Measurements from ENCODE around the gene COL2A1. TPM values are rescaled to one million over a fixed set of nuclear protein-coding genes. Genes with fewer than 3 reads are reported as not detected.

COL2A1 gene
- total and polyA plus RNA-seq, 8 donors: 2.2 to 14.5 (median 6.8) TPM; not detected in 2

- 77 to 88% (median 82%) methylated on average over 8 of the region's 8 CpGs for WGBS, 5 donors
- DNase-seq: no peak
- Histone ChIP-seq H3K27ac (no peak overlapping the region), H3K4me3 (no peak overlapping the region), H3K36me3 (no peaks in the 10 kb centered on the region), H3K4me1 (peaks cover 0 to 4% (median 0%) of the 10 kb centered on the region in 4 donors), H3K9me3 (no peaks in the 10 kb centered on the region), H3K27me3 (peaks cover 0 to 22% (median 0%) of the 10 kb centered on the region in 3 donors)
- TF ChIP-seq POLR2AphosphoS5 (IDR thresholded peaks at IDR 0.05) (no peak), CTCF (IDR thresholded peaks at IDR 0.05) (no peak), EP300 (IDR thresholded peaks at IDR 0.05) (no peak), POLR2A (IDR thresholded peaks at IDR 0.05) (no peak)
- intact Hi-C loops (cut with DNase I; ENCODE audit: low total_unique reads): no loop called here
Observed at GRCh38 chr12:47986291-47986660, 18.0 kb downstream of the COL2A1 start.

GRCh38 chr12:47985596-47986290 lies 18.5 kb downstream of the COL2A1 start:
- Histone ChIP-seq H3K4me1 (no peaks in the 10 kb centered on the region), H3K4me3 (no peak overlapping the region), H3K27ac (no peak overlapping the region), H3K9me3 (no peaks in the 10 kb centered on the region), H3K36me3 (no peaks in the 10 kb centered on the region), H3K27me3 (peaks cover 0 to 22% (median 0%) of the 10 kb centered on the region in 3 donors)
- 91 to 98% (median 93%) methylated on average over 13 to 16 of the region's 16 CpGs for WGBS, 5 donors
- no peak for DNase-seq
- intact Hi-C loops (cut with DNase I; ENCODE audit: low total_unique reads): no loop called here
- TF ChIP-seq EP300 (IDR thresholded peaks at IDR 0.05) (no peak), CTCF (IDR thresholded peaks at IDR 0.05) (no peak), POLR2A (IDR thresholded peaks at IDR 0.05) (no peak), POLR2AphosphoS5 (IDR thresholded peaks at IDR 0.05) (no peak)

- H3K4me1 ChIP-seq: no peaks in the 10 kb centered on the region
- H3K36me3 ChIP-seq: no peaks in the 10 kb centered on the region
- H3K9me3 ChIP-seq: no peaks in the 10 kb centered on the region
- intact Hi-C loops (cut with DNase I; ENCODE audit: low total_unique reads): no loop called here
- H3K4me3 ChIP-seq: no peak overlapping the region
- TF ChIP-seq EP300 (IDR thresholded peaks at IDR 0.05) (no peak), POLR2A (IDR thresholded peaks at IDR 0.05) (no peak), POLR2AphosphoS5 (IDR thresholded peaks at IDR 0.05) (no peak)
- no peak overlapping the region for H3K27ac ChIP-seq
- H3K27me3 ChIP-seq: peaks cover 0 to 22% (median 0%) of the 10 kb centered on the region in 3 donors
- WGBS, 5 donors: 89 to 96% (median 96%) methylated on average over 8 of the region's 8 CpGs
- no peak for DNase-seq
Observed at GRCh38 chr12:47984331-47984801, 19.9 kb downstream of the COL2A1 start.

- no peak for DNase-seq
- no peaks in the 10 kb centered on the region for H3K4me1 ChIP-seq
- WGBS, 5 donors: 85 to 93% (median 88%) methylated on average over 2 to 5 of the region's 5 CpGs
- no peak for TF ChIP-seq POLR2AphosphoS5 (IDR thresholded peaks at IDR 0.05)
- TF ChIP-seq EP300 (IDR thresholded peaks at IDR 0.05): no peak
- no peak for TF ChIP-seq CTCF (IDR thresholded peaks at IDR 0.05)
- TF ChIP-seq POLR2A (IDR thresholded peaks at IDR 0.05): no peak
- intact Hi-C loops (cut with DNase I; ENCODE audit: low total_unique reads): no loop called here
- H3K9me3 ChIP-seq: no peaks in the 10 kb centered on the region
- H3K36me3 ChIP-seq: no peaks in the 10 kb centered on the region
- H3K27ac ChIP-seq: no peak overlapping the region
- peaks cover 0 to 22% (median 0%) of the 10 kb centered on the region in 3 donors for H3K27me3 ChIP-seq
- H3K4me3 ChIP-seq: no peak overlapping the region
Observed at GRCh38 chr12:47983541-47984115, 20.6 kb downstream of the COL2A1 start.

All from stomach (tissue), 9 donors.